ENCODE data around the gene MYL7.

- TF ChIP-seq CTCF (IDR thresholded peaks at IDR 0.05; ENCODE audit: low read depth, low read length) (no peak), MAX (IDR thresholded peaks at IDR 0.05; ENCODE audit: low read depth, low read length) (no peak), MYC (IDR thresholded peaks at IDR 0.05; ENCODE audit: low read depth, low read length) (no peak)
These were observed 18.6 kb downstream of the MYL7 start for GRCh38 chr7:44122529-44122928.
